Activated T-cell treated with anti-CD3 and anti-CD28 coated beads for 48 hours (primary cell): ENCODE measurements around the gene RAB11FIP4.

Experiments used
- DNase-seq: peaks from one replicate; pipeline ENCODE4 v3.0.0-alpha.2; 2020; ENCODE audit warnings: low read depth

RAB11FIP4 gene

DNA sequence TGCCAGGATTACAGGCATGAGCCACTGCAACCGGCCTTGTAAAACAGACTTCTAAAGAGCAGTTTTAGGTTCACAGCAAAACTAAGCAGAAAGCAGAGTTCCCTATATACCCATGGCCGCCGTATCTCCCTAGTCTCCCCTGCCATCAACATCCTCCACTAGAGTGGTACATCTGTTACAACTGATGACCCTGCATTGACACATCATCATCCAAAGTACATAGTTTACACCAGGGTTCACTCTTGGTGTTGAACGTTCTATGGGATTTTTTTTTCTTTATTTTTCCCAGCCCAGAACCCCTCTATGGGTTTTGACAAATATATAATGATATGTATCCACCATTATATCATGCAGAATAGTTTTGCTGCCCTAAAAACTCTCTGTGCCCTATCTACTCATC is 155.2 kb downstream of the RAB11FIP4 start:
- DNase-seq = no peak

DNA sequence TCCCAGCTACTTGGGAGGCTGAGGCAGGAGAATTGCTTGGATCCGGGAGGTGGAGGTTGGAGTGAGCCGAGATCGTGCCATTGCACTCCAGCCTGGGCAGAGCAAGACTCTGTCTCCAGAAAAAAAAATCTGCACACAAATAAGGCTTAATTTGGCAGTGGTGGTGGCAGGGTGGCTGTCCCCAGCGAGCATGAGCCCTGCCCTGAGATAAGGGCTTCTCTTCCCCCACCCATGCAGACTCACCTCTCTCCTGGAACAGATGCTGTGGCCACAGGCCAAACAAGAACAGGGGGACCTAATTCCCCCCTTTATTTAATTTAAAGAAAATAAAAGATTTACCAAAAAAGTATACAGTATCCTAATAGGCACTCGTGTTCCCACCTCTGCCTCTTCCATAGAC is 157.2 kb downstream of the RAB11FIP4 start:
- DNase-seq = no peak

DNA sequence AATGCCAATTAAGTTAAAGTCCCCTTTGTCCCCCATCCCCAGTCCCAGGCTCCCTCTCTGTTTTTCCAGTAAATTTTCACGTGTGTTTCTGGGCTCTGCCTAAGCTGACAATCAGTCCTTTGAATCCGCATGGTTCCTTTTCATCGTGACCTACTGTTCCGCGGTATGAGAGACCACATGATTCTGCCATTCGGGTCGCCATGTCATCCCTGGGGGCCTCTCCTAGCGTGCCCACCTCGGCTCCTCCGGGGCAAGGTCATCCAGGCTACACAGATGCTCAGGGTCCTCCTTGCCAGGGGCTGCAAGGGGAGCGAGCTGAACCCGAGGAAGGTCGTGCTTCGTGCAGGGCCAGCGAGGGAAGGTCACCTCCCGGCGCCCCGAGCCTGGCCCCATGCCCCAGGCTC is 157.6 kb downstream of the RAB11FIP4 start:
- DNase-seq = no peak

DNA sequence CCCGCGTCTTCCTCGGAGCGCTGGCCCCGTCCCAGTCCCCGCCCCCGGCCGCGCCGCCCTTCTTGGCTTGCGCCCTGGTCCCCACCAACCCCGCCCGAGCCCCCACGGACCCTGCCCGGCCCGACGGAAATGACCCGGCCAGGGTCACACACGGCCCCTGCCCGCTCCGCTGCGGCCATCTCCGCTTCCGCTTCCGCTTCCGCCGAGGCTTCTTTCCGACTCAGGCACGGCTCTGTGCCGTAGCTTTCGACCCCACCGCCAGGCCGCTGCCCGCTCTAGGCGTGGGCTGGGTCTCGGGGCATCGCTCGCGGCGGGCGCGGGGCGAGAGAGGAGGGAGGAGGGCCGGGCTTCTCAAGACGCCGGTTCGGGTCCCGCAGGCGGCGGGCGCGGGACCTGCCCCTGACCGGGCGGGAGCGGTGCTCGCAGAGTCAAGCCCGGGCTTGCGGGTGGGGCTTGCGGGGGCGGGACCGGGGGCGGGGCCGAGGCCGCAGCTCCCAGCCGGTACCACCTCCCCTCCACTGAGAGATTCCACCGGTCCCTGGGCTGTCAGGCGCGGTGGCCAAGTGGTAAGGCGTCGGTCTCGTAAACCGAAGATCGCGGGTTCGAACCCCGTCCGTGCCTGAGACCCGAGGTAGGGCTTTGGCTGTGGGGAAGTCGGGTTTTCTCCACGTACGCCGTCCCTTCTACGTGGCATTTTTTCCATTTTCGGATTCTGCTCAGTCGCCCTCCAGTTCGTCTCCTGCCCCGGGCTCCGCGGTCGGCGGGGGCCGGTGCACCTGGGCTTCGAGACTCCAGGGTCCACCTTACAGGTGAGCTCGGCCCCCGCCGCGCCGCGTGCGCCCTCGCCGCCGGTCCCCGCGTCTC is 158.3 kb downstream of the RAB11FIP4 start:
- peak; percentile 92 for DNase-seq

DNA sequence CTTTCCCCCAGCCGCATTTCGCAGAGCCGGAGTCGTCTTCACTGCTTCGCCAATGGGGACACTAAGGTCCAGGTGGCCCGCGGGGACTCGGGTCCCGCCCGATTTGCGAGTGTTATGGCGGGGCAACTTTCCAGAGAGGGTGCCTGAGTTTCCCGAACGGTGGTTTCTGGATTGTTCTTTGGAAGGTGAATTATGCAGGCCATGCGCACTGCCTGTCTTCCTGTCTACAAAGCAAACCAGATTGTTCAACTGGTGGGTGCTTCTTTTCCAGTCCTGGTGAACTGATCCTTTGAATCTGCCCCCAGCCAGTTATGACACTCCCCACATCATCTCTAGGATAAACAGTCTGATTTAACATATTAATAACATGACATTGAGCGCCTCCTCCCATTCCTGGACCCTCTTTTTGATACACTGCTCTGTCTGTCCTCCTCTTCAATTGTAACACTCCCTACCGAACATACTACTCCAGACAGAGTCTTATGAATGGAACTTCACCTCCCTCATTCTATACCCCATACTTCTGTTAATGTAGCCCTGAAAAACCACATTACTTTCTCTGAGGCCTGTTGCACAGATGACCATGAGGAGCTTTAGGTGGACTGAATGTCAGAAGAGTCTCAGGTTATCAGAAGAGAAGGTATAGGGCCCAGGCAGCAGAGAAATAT is 159.0 kb downstream of the RAB11FIP4 start:
- no peak for DNase-seq

- DNase-seq = no peak
Observed at GRCh38 chr17:31552568-31552967, 161.1 kb downstream of the RAB11FIP4 start.

- no peak for DNase-seq
Observed at GRCh38 chr17:31553506-31553905, 162.0 kb downstream of the RAB11FIP4 start.

DNA sequence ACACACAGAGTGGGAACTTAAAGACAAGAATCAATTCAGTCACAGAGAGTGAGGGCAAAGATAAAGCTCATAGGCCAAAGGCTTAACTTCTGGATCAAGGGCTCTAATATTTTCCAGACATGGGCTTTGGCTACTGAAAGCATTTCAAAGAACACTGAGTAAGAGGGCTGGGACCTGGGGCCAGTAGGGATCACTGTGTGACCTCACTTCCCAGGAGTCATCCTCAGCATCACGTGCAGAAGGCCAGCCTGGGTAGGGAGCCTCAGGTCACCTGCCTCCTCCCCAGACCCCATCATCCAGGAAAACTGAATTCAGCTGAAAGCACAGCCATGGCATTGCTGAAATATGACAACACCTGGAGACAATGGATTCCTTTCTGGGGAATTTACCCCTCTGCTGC is 163.5 kb downstream of the RAB11FIP4 start:
- no peak for DNase-seq

DNA sequence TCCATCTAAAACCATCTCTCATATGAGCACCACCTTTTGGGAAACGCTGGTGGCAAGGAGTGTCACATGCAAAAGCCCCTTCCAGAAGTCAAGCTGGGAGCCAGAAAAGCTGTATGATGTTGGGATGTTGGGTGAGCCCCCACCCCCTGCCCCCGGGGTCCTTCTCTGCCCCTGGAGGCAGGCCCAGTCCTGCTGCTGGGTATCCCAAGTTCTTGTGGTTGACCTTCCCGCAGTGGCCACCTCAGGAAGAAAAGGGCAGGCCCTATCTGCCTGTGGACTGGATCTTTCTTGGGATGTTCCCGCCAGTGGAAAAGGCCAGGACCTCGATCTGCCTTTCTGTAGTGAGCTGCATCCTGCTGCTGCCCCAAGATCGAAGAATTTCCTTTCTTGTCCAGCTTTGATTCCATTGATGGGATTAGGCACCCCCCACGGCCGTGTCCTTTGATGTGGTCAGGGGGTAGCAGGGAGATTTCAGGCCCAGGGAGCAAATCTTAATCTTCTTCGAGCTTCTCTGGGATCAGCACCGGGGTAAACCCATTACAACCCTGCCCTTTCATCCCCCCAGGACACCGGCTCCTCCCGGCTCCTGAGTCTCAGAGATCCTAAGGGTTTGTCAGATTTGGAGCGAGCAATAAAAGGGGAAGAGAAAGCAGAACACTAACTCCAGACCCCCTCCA is 165.6 kb downstream of the RAB11FIP4 start:
- DNase-seq = no peak

DNA sequence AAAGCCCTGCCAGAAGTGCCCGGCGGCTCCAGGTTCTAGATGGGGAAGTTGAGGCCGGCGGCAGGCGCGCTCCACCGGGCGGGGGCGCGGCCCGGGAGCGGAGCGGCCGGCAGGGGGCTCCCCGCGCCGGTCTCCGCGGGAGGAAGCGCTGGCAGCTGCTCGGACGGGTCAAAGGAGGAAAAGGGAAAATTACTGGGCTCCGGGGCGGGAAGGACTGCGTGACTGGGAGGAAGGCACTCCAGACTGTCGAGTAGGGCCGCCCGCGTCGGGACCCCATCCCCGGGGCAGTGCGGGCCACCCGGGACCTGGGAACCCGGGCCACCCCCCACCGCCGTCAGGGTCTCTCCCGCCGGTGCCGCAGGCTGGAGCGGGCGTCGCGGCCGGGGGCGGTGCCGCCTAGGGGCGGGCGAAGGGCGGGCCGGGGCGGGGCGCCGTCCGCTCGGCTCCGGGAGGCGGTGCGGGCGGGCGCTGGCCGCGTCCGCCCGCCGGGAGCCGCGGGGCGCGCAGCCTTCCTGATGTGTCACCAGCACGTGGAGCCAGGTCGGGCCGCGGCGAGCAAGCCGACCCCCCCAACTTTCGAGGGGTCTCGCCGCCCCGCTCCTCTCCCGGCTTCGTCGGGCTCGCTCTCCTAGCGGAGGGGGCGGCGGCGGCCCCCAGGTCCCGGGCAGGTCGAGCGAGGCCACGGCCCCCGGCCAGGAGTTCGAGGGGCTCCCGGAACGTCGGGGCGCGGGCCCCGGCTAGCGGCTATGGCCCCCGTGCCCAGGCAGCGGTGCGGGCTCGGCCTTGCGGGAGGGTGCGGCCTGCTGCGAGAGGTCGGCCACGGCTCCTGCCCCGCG is 167.5 kb downstream of the RAB11FIP4 start:
- DNase-seq = peak; percentile 66

DNA sequence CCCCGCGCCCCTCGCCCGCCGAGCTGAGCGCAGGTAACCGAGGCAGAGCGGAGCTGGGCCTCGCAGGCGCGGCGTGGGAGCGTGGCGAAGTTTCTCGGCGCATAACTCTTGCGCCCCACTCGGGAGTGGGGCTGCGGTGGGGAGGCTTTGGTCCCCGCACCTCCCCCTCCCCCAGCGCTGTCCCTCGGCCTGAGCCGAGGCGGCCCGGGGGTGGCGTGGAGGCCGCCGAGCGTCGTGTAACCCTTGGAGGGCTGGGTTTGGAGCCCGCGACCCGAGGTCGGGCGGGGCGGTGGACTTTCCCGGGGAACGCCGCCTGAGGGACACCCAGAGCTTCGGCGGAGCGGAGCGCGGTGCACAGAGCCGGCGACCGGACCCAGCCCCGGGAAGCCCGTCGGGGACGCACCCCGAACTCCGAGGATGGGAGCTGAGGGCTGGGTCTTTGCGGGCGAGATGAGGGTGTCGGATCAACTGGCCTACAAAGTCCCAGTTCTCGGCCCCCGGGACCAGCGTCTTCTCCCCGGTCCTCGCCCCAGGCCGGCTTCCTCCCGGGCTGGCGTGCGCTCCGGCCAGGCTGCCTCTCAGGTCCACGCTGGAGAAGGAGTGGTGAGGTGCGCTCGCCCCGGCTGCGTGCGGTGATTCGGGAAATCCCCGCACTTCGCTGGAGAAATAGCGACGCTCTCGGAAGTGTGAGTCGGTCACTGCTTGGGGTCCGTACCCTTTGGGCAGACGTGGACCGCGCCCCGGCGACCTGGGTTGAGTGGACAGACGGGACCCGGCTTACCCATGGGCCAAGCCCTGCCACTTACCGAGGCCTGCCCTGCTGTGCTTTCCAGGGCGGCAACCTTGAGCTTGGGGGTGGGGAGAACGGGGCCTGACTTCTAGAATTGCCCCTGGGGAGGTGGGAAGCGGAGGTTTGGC is 168.4 kb downstream of the RAB11FIP4 start:
- no peak for DNase-seq

DNA sequence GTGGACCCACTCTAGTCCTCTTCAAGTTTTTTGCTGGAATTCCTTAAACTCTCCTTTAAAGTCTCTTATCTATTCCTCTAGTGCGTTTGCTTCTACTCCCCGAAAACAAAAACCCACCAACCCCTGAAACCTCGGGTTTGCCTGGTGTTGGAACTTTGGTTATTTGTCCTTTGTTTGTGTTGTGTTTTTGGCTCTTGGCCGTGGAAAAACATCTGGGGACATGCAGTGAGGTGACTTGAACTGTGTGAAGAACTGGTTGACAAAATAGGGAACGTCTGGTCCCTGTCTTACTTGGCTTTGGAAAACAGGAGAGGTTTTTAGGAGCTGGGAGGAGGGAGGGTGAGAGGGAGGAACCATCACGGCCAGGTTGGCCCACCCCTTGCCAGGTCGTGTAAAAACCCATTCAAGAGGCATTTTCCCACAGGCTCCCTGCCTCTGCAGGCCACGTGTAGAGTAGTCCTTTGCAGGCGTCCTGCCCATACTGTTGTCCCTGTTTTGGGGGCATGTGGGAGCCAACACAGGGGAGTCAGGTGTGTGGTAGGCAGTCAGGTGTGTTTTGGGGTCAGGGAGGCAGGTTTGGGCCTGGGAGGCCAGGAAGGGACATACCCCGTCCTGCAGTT is 169.3 kb downstream of the RAB11FIP4 start:
- no peak for DNase-seq

DNA sequence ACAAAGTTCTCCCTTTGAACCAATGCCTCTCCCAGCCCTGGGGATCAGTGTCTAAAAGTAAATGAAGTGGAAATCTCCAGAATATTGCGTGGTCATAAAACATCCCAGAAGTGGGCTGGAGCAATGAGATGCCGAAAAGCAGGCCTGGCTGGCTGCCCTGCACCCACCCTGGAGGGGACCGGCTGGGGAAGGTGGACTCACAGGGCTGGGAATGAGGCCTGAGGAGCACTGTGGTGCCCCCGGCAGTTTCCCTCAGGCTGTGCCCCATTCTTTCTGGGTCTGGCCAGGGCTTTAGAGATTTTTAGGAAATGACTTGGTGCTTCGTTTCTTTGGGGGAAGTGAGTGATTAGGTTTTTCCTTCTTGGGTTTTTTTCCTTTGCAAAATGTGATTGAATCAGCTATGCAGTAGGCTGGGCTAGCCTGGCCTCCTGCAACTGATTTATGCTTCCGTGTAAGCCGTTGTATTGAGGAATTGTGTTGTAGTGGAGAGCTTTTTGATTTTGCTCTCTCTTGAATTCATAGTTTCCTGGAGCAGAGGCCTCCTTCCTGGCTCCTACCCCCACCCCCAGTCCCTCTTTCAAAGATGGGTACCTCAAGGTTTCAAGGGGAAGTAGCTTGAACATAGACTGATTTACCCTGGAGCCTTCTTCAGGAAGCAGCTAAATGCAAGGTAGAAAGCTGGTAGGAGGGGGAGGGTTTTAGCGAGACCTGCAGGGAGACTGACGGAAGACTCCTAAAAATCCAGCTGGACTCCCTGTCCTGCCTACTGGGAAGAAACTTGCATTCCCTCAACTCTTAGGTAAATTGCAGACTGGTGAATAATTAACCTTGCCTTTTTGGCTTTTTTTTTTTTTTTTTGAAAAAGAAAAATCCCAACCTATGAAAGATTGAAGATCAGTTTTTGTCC is 170.2 kb downstream of the RAB11FIP4 start:
- DNase-seq = no peak

GRCh38 chr17:31562376-31562840 is 170.9 kb downstream of the RAB11FIP4 start:
- DNase-seq = no peak

DNA sequence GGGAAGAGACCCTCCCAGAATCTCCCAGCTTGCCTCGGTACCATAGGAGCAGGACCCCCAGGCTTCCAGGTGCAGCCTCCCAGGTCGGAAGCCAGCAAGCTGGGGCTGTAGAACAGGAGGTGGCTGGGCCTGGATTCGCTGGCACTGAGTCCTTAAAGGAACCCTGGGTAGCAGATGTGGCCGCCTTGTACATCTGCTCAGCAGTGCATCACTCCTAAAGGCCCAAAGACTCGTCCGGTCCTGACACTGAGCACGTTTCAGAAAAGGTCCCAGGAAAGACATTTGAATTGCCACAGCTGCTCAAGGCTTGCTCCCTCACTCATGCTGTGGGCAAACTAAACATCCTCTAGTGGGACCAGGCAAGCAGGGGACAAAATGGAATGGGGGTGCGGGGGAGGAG is 172.8 kb downstream of the RAB11FIP4 start:
- no peak for DNase-seq

- no peak for DNase-seq
Observed at GRCh38 chr17:31564883-31565301, 173.4 kb downstream of the RAB11FIP4 start.

DNA sequence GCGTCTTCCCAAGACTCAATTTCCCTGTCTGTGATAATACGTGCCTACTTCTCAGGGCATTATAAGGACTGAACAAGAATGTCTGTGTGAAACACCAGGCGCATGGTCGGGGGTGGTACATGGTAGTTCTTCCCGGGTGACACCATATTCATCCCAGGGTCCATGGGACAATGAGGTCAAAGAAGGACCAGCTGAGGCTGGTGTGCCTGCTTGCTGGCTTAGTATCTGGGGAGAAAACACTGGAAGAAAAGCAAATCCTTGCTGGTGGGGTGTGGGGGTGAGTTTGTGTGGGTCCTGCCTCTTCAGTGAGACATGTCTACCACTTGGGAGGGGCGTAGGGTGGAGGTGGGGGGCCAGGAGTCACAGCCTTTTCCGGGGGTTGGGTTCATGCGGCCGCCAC is 174.2 kb downstream of the RAB11FIP4 start:
- no peak for DNase-seq

DNA sequence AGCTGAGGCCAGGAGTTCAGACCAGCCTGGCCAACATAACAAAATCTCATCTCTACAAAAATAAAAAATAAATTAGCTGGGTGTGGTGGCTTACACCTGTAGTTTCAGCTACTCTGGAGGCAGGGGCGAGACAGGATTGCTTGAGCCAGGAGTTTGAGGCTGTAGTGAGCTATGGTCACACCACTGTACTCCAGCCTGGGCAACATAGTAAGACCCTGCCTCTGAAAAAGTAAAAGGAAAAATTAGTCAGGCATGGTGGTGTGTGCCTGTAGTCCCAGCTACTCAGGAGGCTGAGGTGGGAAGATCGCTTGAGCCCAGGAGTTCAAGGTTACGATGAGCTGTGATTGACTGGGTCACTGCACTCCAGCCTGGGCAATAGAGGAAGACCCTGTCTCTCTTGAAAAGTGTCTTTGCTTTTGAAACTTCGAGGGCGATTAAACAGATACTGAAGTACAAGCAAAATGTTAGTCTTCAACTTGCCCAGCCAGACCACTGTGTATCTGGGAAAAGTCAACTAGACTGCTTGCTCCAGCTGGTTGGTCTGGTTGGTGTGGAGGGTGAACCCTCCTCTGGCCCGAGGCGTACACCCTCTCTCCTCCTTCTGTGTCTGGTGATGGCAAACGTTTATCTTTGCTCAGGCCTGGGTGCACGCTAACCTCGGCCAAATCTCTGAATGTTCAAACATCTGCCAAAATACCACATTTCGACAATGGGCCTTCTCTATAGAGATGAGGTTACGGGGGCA is 174.9 kb downstream of the RAB11FIP4 start:
- DNase-seq = no peak

DNA sequence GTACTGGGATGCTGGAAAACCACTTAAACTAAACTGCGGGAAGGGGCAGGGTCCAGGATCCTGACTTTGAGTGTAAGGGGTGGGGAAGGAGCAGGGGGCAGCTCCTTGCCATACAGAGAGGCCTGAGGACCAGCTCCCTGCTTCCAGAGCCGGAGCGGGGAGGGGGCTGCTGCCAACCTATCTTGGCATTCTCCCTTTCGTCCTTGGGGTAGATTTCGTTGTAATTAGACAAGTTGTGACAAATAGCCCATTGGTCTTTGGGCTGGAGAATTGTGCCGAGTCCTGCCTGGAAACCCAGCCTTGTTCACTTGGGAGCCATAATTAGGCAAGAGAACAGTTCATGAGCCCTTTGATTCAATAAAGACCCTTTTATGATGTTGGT is 175.5 kb downstream of the RAB11FIP4 start:
- no peak for DNase-seq
